ENCODE results near the gene SMAD3.

- TF ChIP-seq POLR2AphosphoS5 (IDR thresholded peaks at IDR 0.05; ENCODE audit: insufficient read depth in 1 of 2, low read depth in 1 of 2) (no peak), CTCF (IDR thresholded peaks at IDR 0.05) (no peak)
These were observed 45.8 kb downstream of the SMAD3 start for GRCh38 chr15:67110958-67111864.
